Stimulated activated CD8-positive, alpha-beta memory T cell treated with anti-CD3 and anti-CD28 coated beads, Interleukin-4, amount 100 ng/mL, for 4 hours (primary cell): ENCODE data around the gene KIAA0825.

ENCODE experiments used
- DNase-seq, 2 donors: peaks; one replicate each; pipeline ENCODE4 v3.0.0-alpha.2; 2020; ENCODE audit warnings: low read depth in 2 of 2, low spot score in 1 of 2

The KIAA0825 gene

DNA sequence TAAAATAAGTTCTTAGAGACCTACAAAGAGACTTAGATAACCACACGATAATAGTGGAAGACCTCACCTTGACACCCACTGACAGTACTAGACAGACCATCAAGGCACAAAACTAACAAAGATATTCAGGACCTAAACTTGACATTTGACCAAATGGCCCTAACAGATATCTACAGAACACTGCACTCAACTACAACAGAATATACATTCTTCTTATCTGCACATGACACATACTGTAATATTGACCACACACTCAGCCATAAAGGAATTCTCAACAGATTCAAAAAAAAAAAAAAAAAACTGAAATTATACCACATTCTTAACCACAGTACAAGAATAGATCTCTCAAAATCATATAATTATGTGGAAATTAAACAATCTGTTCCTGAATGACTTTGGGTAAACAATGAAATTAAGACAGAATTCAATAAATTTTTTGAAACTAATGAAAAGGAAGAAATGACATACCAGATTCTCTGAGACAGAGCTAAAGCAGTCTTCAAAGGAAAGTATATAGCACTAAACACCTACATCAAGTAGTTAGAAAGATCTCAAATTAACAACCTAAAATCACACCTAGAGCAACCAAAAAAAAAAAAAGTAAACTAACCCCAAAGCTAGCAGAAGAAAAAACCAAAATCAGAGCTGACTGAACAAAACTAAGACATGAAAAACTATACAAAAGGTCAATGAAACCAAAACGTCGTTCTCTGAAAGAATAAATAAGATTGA is 514.7 kb downstream of the KIAA0825 start:
- no peak for DNase-seq
